Measurements from ENCODE around the gene WNT10A. TPM values are rescaled to one million over a fixed set of nuclear protein-coding genes. Genes with fewer than 3 reads are reported as not detected.

WNT10A gene
- total RNA-seq (under 1 TPM in 1 of 2 donors, not detected in 1; 0.17 TPM), polyA plus RNA-seq (ENCODE audit: insufficient read length in 2 of 2) (under 1 TPM; 0.29 to 0.35 TPM)
- long read RNA-seq, donor 1: 0 reads
- long read RNA-seq, donor 2: 0 reads
- long read RNA-seq, donor 3: 0 reads
- long read RNA-seq, donor 4: 0 reads

- Histone ChIP-seq H3K4me3 (ENCODE audit: low read depth, low read length) (peak within 1 kb of the TSS; percentile 19), H3K27me3 (ENCODE audit: control insufficient read depth, insufficient read depth, low read length) (peaks cover 91% of the 10 kb centered on the region), H3K4me1 (ENCODE audit: control insufficient read depth, insufficient read depth, low read length) (peaks cover 42% of the 10 kb centered on the region), H3K9me3 (ENCODE audit: control insufficient read depth, insufficient read depth, low read length) (no peaks in the 10 kb centered on the region), H3K27ac (ENCODE audit: low read depth, low read length) (no peak within 1 kb of the TSS), H3K36me3 (ENCODE audit: control insufficient read depth, insufficient read depth, low read length) (no peaks in the 10 kb centered on the region)
- no peak for DNase-seq (ENCODE audit: low read depth in 4 of 6, low spot score in 6 of 6)
- 2% methylated on average over 40 of the region's 58 CpGs for WGBS (ENCODE audit: insufficient coverage)
Observed at GRCh38 chr2:218880102-218880858, at the start of gene WNT10A. Gene WNT10A, plus strand, starts transcription at chr2:218880852. Its CDS starts 144 bp downstream, at chr2:218880996.

DNA sequence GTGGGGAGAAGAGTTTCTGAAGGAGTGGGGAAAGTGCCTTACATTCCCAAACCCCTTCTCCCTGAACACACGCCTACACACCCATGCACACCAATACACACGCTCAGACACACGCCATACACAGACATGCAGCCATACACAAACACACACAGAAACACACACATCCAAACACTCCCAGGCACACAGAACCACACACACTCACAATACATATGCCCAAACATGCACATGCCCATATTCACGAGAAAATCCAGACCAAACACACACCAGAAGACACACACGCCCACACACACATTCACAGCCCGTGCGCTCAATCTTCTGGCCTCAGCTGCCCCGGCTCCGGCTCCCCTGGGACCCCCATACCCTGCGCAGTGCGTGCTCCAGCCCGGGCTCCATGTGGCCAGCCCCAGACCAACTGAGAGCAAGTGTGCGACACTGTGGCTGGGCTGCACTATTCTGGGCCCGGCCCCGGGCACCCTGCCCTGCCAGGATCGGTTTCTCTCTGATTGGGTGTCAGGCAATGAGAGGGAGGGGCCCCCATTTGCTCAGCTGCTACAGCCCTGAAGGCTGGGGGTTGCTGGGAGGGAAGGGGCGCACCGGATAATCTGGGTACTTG is 49.2 kb upstream of the WNT10A start, which contains the start of gene PRKAG3:
Gene PRKAG3 (minus strand): TSS at position 426 of the 613 bp plus-strand sequence.
- Histone ChIP-seq H3K4me1 (ENCODE audit: control insufficient read depth, insufficient read depth, low read length) (no peaks in the 10 kb centered on the region), H3K9me3 (ENCODE audit: control insufficient read depth, insufficient read depth, low read length) (no peaks in the 10 kb centered on the region), H3K27ac (ENCODE audit: low read depth, low read length) (no peak within 1 kb of the TSS), H3K4me3 (ENCODE audit: low read depth, low read length) (no peak within 1 kb of the TSS), H3K36me3 (ENCODE audit: control insufficient read depth, insufficient read depth, low read length) (no peaks in the 10 kb centered on the region), H3K27me3 (ENCODE audit: control insufficient read depth, insufficient read depth, low read length) (peaks cover 4% of the 10 kb centered on the region)
- DNase-seq (ENCODE audit: low read depth in 4 of 6, low spot score in 6 of 6): no peak
- WGBS (ENCODE audit: insufficient coverage): 70% methylated on average over 18 of the region's 18 CpGs

- H3K27me3 ChIP-seq (ENCODE audit: control insufficient read depth, insufficient read depth, low read length): peaks cover 4% of the 10 kb centered on the region
- DNase-seq (ENCODE audit: low read depth in 4 of 6, low spot score in 6 of 6): no peak
- H3K27ac ChIP-seq (ENCODE audit: low read depth, low read length): no peak overlapping the region
- H3K36me3 ChIP-seq (ENCODE audit: control insufficient read depth, insufficient read depth, low read length): no peaks in the 10 kb centered on the region
- no peaks in the 10 kb centered on the region for H3K9me3 ChIP-seq (ENCODE audit: control insufficient read depth, insufficient read depth, low read length)
- 94% methylated on average over 3 of the region's 3 CpGs for WGBS (ENCODE audit: insufficient coverage)
- H3K4me1 ChIP-seq (ENCODE audit: control insufficient read depth, insufficient read depth, low read length): no peaks in the 10 kb centered on the region
- no peak overlapping the region for H3K4me3 ChIP-seq (ENCODE audit: low read depth, low read length)
Observed at GRCh38 chr2:218832081-218832480, 48.6 kb upstream of the WNT10A start.

GRCh38 chr2:218832520-218832919 is 48.1 kb upstream of the WNT10A start:
- H3K9me3 ChIP-seq (ENCODE audit: control insufficient read depth, insufficient read depth, low read length): no peaks in the 10 kb centered on the region
- H3K4me1 ChIP-seq (ENCODE audit: control insufficient read depth, insufficient read depth, low read length): no peaks in the 10 kb centered on the region
- no peak for DNase-seq (ENCODE audit: low read depth in 4 of 6, low spot score in 6 of 6)
- H3K27me3 ChIP-seq (ENCODE audit: control insufficient read depth, insufficient read depth, low read length): peaks cover 4% of the 10 kb centered on the region
- H3K36me3 ChIP-seq (ENCODE audit: control insufficient read depth, insufficient read depth, low read length): no peaks in the 10 kb centered on the region
- WGBS (ENCODE audit: insufficient coverage): 88% methylated on average over 1 of the region's 3 CpGs
- no peak overlapping the region for H3K27ac ChIP-seq (ENCODE audit: low read depth, low read length)
- H3K4me3 ChIP-seq (ENCODE audit: low read depth, low read length): no peak overlapping the region

GRCh38 chr2:218833023-218833609 is 47.5 kb upstream of the WNT10A start:
- peaks cover 4% of the 10 kb centered on the region for H3K27me3 ChIP-seq (ENCODE audit: control insufficient read depth, insufficient read depth, low read length)
- WGBS (ENCODE audit: insufficient coverage): 100% methylated on average over 1 of the region's 4 CpGs
- no peak overlapping the region for H3K27ac ChIP-seq (ENCODE audit: low read depth, low read length)

GRCh38 chr2:218834685-218835084 is 46.0 kb upstream of the WNT10A start:
- H3K36me3 ChIP-seq (ENCODE audit: control insufficient read depth, insufficient read depth, low read length): no peaks in the 10 kb centered on the region
- 61% methylated on average over 3 of the region's 4 CpGs for WGBS (ENCODE audit: insufficient coverage)
- peaks cover 5% of the 10 kb centered on the region for H3K9me3 ChIP-seq (ENCODE audit: control insufficient read depth, insufficient read depth, low read length)
- H3K4me3 ChIP-seq (ENCODE audit: low read depth, low read length): no peak overlapping the region
- DNase-seq (ENCODE audit: low read depth in 4 of 6, low spot score in 6 of 6): no peak
- no peak overlapping the region for H3K27ac ChIP-seq (ENCODE audit: low read depth, low read length)
- H3K27me3 ChIP-seq (ENCODE audit: control insufficient read depth, insufficient read depth, low read length): peaks cover 9% of the 10 kb centered on the region
- H3K4me1 ChIP-seq (ENCODE audit: control insufficient read depth, insufficient read depth, low read length): no peaks in the 10 kb centered on the region

More at GRCh38 chr2:218833023-218833609, 47.5 kb upstream of the WNT10A start:
- no peak overlapping the region for H3K4me3 ChIP-seq (ENCODE audit: low read depth, low read length)
- no peaks in the 10 kb centered on the region for H3K4me1 ChIP-seq (ENCODE audit: control insufficient read depth, insufficient read depth, low read length)
- DNase-seq (ENCODE audit: low read depth in 4 of 6, low spot score in 6 of 6): no peak
- H3K9me3 ChIP-seq (ENCODE audit: control insufficient read depth, insufficient read depth, low read length): peaks cover 5% of the 10 kb centered on the region
- H3K36me3 ChIP-seq (ENCODE audit: control insufficient read depth, insufficient read depth, low read length): no peaks in the 10 kb centered on the region

GRCh38 chr2:218837495-218837894 is 43.2 kb upstream of the WNT10A start:
- H3K27me3 ChIP-seq (ENCODE audit: control insufficient read depth, insufficient read depth, low read length): peaks cover 9% of the 10 kb centered on the region
- H3K36me3 ChIP-seq (ENCODE audit: control insufficient read depth, insufficient read depth, low read length): no peaks in the 10 kb centered on the region
- H3K27ac ChIP-seq (ENCODE audit: low read depth, low read length): no peak overlapping the region
- no peak for DNase-seq (ENCODE audit: low read depth in 4 of 6, low spot score in 6 of 6)
- H3K4me1 ChIP-seq (ENCODE audit: control insufficient read depth, insufficient read depth, low read length): no peaks in the 10 kb centered on the region
- H3K9me3 ChIP-seq (ENCODE audit: control insufficient read depth, insufficient read depth, low read length): peaks cover 5% of the 10 kb centered on the region
- H3K4me3 ChIP-seq (ENCODE audit: low read depth, low read length): no peak overlapping the region
- WGBS (ENCODE audit: insufficient coverage): no CpG with 5 or more reads among the region's 2 CpGs

DNA sequence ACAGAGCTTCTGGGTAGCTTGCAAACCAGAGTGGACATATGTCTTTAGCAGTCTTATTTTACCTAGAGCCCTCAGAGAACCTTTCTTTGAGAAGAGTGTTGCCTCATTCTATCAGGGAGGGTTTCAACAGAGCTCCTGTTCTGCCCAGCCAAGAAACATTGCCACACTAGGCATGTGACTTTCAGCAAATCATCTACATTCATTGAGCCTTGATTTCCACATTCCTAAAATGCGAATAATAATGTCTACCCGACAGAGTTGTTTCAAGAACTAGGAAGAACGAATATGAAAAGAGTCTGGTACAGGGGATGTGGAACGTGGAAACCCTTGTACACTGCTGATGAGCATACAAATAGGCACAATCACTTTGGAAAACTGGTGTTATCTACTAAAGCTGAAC is 41.2 kb upstream of the WNT10A start:
- WGBS (ENCODE audit: insufficient coverage): 60% methylated on average over 1 of the region's 4 CpGs

GRCh38 chr2:218839888-218840287 is 40.8 kb upstream of the WNT10A start:
- Histone ChIP-seq H3K4me1 (ENCODE audit: control insufficient read depth, insufficient read depth, low read length) (no peaks in the 10 kb centered on the region), H3K9me3 (ENCODE audit: control insufficient read depth, insufficient read depth, low read length) (peaks cover 5% of the 10 kb centered on the region), H3K27me3 (ENCODE audit: control insufficient read depth, insufficient read depth, low read length) (peaks cover 5% of the 10 kb centered on the region), H3K27ac (ENCODE audit: low read depth, low read length) (no peak overlapping the region), H3K4me3 (ENCODE audit: low read depth, low read length) (no peak overlapping the region), H3K36me3 (ENCODE audit: control insufficient read depth, insufficient read depth, low read length) (no peaks in the 10 kb centered on the region)
- DNase-seq (ENCODE audit: low read depth in 4 of 6, low spot score in 6 of 6): no peak
- no CpG with 5 or more reads among the region's 1 CpG for WGBS (ENCODE audit: insufficient coverage)

More for the DNA sequence above, 41.2 kb upstream of the WNT10A start:
- H3K4me1 ChIP-seq (ENCODE audit: control insufficient read depth, insufficient read depth, low read length): no peaks in the 10 kb centered on the region
- no peak overlapping the region for H3K4me3 ChIP-seq (ENCODE audit: low read depth, low read length)
- H3K27me3 ChIP-seq (ENCODE audit: control insufficient read depth, insufficient read depth, low read length): peaks cover 5% of the 10 kb centered on the region
- no peak overlapping the region for H3K27ac ChIP-seq (ENCODE audit: low read depth, low read length)
- H3K36me3 ChIP-seq (ENCODE audit: control insufficient read depth, insufficient read depth, low read length): no peaks in the 10 kb centered on the region
- peaks cover 5% of the 10 kb centered on the region for H3K9me3 ChIP-seq (ENCODE audit: control insufficient read depth, insufficient read depth, low read length)
- no peak for DNase-seq (ENCODE audit: low read depth in 4 of 6, low spot score in 6 of 6)

Measured in spinal cord (tissue), 10 donors.